Stimulated activated CD4-positive, alpha-beta T cell treated with anti-CD3 and anti-CD28 coated beads, Interleukin-4, amount 100 ng/mL, for 24 hours (primary cell): ENCODE measurements around the gene DNAJC7.

Experiments used
- DNase-seq: peaks from one replicate; pipeline ENCODE4 v3.0.0-alpha.2; 2020

Gene DNAJC7

DNA sequence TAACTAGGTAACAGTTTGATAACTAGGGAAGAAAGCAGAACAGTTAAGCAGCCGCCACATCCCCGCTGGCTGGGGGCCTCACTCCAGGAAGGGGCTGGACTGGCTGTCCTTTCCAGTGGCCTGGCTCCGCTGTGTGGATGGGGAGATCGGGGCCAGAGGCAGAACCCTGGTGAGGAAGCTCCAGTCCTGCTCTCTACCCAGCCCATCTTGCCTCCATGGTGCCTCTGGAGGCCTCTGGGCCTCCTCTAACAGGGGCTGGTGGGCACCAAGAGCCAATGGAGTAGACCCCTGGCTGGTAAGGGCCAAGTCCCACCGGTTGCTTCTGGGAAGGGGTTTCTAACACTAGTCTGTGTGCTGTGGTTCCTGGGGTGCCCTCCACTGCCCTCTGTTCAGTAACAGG, 42.6 kb downstream of the DNAJC7 start:
- no peak for DNase-seq

DNA sequence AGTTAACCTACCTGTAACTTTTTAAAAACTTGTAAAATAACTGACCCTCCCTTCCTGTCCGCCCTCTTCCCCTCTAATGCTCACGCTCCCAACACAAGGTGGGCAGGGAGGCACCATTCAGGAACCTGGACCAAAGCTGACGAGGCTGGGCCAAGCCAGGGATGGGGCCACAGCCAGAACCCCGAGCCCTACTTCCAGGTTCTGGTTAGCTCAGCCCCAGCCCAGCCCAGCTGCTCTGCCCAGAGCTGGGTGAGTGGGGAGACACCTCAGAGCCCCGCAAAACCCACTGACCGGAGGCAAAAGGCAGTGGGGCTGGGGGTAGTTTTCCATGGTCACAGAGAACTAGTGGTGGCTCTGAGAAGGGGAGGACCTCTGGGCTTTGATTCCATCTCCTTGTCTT, 43.2 kb downstream of the DNAJC7 start:
- no peak for DNase-seq

DNA sequence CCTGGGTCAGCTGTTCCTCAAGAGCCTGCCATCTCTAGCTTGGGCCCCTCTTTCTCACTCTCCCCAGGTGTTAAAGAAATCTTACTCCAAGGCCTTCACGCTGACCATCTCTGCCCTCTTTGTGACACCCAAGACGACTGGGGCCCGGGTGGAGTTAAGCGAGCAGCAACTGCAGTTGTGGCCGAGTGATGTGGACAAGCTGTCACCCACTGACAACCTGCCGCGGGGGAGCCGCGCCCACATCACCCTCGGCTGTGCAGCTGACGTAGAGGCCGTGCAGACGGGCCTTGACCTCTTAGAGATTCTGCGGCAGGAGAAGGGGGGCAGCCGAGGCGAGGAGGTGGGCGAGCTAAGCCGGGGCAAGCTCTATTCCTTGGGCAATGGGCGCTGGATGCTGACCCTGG, 43.8 kb downstream of the DNAJC7 start:
- no peak for DNase-seq

DNA sequence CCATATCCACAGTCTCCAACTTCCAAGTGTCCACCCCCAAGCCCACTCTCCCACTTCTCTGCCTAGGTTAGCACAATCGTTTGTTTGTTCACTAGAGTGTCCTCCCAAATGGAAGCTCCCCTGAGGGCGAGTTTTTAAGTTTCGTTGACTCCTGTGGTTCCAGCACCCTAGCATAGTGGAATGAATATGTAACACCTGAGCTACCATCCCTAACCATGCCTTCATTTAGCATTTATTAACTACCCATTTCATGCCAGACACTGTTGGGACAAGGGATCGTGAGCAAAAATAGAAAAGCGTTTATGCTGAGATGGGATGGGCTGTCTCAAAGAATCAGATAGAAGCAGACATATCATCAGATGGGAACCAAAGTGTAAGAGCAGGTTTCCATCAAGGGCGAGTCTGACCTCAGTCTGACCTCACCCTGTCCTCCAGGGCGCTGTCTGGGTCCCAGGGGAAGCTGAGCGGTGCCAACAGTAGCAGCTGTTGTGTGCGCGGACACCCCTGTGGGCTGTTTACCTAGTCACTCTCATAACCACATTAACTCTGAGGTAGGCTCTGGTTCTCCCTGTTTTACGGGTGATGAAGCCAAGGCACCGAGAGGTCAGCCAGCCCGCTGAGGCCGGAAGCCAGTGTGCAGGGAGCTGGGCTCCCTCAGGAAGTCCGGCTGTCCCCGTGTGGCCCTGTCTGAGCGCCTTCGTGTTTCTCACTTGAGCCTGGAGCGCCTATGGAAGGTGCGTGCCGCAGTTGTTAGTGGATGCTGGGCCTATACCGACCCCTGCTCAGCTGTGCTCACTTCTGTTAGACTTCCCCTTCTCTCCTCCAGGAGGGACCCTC, 44.5 kb downstream of the DNAJC7 start:
- DNase-seq = no peak

DNA sequence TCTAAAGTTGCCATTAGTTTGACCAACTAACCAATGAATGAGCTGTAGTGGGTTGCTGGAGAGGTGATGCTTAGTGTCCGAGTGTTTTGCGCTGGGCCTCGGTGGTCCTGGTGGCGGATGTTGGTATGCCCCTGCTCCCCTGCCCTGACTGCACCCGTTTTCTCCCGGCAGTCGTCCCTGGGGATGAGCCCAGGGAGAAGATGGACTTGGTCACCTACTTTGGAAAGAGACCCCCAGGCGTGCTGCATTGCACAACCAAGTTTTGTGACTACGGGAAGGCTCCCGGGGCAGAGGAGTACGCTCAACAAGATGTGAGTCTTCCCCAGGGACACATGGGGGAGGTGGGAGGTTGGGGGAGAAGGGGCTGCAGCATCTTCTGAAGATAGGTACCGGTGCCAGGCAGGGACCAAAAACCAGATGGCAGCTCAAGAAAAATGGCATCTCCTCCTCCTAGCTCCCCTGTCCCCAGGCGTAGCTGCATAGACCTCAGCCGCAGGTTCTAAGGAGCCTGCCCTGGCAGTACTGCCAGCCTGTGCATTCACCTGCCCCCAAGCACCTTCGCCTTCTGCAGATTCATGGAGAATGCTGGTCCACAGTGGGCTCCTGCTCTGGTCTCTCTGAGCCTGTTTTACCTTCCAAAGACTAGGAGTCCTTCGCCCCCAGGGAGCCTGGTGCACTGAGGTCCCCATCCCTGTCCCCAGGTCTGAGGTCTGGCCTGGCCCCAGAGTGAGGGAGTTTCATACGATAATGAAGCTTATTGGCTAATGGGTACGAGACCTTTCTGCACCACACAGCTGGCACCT, 45.3 kb downstream of the DNAJC7 start:
- DNase-seq = no peak

DNA sequence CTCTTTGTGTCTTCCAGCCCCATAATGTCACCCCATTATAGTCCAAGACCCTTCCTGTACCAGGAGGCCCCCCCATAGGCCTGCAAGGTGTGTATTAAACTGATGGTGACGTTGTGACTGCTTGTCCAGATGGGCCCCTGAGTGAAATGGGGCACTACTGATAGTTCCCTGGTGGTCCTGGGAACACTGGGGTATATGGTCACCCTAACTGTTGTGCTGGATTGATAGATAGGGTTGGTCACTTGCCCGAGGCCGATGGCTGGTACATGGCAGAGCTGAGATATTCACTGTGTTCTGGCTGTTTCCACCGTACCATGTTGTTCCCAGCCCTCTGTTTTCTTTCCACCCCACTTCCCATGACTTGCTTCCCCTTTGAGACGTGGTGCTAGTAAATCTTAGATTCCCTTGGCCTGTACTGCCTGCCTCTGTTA, 46.3 kb downstream of the DNAJC7 start:
- no peak for DNase-seq

DNA sequence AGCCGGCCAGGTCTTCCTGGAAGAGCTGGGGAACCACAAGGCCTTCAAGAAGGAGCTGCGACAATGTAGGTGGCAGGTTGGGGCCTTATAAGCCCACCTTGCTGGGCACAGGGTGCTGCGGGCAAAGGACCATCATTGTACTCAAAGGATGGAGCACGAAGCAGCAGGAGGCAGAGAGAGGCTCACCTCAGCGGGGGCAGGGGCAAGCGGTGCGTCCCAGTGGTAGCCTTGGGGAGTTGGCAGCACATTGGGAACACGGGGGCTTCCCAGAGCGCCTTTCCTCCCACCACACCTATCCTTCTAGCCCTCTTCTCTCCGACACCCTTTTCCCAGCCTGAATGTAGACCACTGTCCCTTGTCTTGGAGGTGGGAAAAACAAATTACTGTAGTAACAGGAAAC, 48.6 kb downstream of the DNAJC7 start:
- DNase-seq = no peak

DNA sequence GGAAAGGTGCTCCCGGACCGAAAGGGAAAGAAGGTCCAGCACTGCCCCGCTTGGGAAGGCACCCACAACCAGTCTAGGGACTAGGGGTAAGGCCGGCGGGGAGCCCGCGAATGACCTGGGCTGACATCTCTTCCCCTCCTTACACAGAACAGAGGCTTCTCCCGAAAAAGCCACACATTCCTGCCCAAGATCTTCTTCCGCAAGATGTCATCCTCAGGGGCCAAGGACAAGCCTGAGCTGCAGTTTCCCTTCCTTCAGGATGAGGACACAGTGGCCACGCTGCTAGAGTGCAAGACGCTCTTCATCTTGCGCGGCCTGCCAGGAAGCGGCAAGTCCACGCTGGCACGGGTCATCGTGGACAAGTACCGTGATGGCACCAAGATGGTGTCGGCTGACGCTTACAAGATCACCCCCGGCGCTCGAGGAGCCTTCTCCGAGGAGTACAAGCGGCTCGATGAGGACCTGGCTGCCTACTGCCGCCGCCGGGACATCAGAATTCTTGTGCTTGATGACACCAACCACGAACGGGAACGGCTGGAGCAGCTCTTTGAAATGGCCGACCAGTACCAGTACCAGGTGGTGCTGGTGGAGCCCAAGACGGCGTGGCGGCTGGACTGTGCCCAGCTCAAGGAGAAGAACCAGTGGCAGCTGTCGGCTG, 49.2 kb downstream of the DNAJC7 start:
- DNase-seq = no peak

DNA sequence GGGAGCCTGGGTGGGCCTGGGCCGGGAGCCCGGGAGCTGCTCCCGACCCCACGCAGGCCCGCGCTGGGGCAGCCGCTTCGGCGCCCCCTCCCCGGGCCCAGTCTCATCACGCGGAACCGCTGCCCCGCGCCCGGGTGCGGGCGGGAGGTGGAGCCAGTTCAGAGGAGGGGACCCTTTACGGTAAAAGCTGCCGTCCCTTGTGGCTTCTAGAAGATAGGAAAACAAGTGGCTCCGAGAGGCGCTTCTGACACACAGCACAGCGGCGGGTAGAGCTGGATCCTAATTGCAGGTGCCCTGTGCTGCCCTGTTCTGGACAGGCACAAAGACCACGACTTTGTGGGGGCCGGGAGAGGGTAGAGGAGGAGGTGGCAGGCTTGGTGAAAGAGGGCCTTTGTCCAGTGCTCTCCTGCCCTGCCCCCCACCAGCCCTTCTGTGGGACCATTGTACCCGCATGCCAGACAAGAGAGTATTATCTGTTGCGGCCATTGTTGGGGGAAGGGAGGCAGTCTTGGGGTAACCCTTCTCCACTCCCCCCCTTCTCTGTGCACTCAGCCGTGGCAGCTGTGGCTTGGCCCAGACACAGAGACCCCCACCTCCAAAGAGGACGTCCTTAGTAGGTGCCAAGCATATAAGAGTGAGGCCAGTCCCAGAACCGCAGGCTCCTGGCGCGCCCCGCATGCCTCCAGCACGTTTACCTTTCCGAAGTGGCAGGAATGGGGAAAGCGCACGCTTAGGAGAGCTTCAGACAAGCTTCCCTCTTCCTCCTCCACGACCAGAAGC, 49.9 kb downstream of the DNAJC7 start:
- DNase-seq = peak; percentile 43

DNA sequence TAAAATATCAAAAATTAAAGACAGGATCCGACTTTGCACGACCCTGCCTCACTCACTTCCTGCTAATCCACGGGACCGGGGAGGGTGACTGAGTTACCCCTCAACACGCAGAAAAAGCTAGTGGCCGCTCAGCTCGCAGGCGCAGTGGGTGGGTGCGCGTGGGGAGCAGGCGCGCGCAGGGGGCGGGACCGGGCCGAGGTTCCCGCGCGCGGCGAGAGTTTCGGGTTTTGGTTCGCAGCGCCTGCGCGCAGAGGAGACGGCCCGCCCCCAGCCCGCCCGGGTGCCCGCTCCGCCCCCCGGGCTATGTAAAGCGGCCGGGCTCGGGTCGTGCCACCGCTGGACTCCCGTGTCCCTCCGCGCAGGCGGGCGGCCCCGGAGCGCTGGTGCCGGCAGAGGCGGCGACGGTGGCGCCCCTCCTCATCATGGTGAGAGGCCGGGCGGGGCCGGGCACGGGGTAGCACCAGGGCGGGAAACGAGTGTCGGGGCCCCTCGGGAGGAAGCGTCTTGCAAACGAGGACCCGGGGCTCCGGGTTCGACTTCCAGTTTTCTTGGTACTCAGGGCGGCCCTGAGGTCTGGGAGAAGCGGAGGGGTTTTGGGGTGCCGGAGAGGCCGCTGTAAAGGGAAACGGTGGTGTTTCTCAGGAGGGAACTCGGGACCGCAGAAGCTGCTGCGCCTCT, 50.6 kb downstream of the DNAJC7 start, which contains the start of gene CNP:
TSS of gene CNP (plus strand) at position 333 of the 678 bp plus-strand sequence. CDS start at position 423, 90 bp downstream.
- peak; percentile 90 for DNase-seq

DNA sequence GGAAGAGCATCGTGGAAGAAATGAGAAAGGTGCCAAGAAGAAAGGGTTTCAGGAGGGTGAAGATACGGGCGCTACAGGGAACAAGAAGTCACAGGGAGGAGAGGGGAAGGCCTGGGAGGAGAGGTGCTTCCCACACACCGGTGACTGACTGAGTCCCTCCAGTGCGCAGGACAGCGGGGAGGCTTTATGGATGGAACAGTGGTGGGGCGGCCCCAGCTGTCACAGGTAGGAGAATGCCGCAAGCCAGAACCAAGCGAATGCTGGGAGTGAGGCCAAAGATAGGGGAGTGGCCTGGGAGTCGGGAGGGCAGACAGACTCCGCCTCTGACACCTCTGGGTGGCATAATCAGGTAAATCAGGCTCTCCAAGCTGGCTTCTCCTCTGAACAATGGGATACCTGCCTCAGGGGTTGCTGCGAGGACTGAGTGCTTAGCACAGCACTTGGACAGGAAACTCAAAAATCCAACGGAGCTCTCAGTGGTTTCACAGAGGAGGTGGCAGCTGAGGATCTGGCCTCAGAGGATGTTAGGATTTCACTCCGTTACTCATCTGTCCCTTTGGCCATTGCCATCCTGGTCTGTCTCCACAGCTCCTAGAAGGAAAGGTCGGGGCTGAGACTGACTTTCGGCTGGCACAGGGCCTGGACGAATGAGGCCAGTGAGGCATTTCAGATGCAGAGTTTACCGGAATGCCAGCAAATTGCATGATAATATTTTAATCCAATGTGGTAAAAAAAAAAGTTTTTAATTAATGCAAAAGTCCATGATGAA, 51.4 kb downstream of the DNAJC7 start:
- peak; percentile 76 for DNase-seq

DNA sequence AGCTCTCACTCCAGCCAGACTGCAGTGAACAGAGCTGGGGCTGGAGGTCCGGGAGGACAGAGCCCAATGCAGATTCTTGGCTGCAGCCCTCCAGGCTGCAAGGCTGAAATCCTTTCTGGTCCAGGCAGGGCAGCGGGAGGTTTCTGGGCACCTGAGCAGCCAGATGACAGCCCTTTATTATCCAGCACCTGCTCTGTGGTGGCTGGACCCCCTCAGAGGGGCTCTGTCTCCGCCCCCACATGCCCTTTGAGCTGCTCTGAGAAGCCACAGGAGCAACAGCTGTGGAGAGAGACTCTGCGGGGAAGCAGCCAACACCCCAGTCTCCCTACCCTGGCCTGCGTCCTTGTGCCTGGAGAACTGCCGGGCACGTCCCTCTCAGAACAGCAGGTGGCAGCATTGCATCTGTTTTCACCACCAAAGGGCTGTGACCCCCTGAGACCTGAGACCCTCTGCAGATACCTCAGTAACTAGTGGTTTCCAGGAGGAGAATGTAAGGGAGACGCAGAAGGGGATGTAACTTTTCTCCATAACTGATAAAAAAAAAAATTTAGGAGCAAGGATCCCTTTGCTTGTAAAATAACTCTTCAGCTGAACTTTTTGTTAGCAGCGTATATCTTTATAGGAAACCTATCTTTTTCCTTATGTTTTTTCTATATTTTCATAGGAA, 54.3 kb downstream of the DNAJC7 start:
- DNase-seq = peak; percentile 77

DNA sequence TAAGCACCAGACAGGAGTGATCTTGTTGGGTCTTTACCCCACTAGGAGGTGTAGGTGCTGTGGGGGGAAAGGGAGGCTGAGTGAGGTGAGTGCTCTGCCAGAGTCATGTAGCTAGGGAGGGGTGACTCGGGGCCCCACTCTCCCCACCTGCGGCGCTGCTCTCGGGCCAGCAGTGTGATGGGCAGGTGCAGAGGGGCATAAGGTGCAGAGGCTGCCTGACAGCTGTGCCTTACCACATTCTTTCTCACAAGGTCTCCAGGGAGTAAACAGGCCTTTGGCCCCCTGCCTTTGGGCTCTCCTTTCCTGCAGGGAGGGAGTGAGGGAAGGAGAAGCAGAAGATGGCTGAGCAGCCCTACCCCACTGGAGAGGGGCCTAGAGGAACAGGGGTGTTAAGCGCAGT, 55.1 kb downstream of the DNAJC7 start:
- DNase-seq = no peak

DNA sequence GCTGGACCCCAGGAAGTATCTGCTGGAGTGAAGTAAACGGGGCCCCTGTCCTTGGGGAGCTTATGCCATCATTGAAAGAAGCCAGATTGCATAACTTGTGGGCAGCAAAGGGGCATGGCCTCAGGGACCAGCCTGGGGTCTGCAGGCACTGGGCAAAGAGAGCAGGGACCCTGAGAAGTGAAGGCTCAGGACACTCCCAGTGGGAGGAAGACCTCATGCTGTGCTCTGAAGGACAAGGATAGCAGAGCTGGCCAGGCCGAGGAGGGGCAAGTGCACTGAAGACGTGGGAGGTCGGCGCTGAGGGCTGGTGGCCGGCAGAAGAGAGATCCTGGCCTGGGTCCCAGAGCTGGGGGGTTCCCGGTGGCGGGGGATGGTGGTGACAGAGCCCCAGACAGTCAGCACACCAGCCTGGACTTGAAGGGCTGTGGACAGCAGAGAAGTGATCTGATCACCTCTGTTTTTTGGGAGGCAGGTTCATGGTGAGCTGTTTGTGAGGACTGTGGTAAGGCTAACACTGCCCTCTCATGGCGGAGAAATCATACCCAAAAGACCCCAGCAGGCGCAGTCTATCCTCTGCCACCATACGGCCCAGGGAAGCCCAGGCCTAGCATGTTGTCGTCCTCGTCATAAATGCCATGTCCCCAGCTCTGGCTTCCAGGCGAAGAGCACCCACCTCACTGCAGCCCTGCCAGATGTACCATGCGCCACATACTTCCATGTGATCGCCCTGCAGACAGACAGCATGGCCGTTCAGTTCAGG, 57.7 kb downstream of the DNAJC7 start:
- DNase-seq = no peak

DNA sequence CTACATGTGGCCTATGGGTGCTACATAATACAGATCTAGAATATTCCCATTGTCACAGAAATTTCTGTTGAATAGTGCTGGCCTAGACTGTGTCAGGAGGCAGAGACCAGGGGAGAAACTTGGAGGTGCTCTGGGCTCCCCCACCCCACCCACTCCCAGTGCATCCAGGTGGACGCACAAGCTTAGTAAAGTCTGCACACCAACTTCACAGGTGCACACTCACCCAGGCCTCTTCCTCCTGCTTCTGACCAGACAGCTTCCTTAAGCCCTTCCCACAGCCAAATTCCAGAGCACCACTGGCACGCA, 58.3 kb downstream of the DNAJC7 start:
- DNase-seq = no peak

DNA sequence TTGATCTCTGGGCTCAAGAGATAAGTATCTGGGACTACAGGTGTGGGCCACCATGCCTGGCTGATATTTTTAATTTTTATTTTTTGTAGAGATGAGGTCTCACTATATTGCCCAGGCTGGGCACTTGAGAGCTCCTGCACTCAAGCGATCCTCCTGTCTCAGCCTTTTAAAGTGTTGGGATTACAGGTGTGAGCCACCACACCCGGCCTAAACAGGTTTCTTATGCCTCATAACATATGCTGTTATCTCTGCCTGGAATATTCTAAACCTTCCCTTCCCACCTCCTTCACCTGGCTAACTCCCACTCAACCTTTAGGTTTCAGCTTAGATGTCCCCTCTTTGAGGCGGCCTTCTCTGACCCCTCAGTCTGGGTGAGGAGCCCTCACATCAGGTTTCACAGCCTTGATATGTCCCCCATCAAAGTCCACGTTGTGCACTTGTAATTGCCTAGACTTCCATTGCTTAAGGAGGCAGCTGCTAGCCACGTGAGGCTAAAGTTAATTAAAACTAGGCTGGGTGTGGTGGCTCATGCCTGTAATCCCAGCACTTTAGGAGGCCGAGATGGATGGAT, 59.3 kb downstream of the DNAJC7 start:
- DNase-seq = no peak

DNA sequence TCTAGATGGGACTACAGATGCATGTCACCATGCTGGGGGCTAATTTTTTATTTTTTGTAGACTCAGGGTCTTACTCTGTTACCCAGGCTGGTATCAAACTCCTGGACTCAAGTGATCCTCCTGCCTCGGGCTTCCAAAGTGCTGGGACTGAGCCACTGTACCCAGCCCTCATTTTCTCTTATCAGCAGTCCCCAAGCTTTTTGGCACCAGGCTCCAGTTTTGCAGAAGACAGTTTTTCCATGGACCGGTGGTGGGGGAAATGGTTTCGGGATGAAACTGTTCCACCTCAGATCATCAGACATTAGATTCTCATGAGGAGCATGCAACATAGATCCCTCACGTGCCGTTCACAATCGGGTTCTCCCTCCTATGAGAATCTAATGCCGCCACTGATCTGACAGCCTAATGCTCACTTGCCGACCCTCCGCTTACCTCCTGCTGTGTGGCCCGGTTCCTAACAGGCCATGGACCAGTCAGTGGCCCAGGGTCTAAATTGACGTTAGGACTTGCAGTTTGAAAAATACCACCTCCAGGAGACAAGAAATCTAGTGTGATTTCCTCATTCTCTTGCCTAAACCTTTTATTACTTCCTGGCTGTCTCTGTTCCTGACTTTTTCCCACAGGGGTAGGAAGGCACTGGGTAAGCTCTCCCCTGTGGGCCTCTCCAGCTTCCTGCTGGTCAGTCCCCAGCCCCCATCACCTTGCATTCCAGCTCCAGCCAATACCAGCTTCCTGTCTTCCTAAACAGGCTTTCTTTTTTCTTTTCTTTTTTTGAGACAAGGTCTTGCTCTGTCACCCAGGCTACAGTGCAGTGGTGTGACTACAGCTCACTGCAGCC, 60.0 kb downstream of the DNAJC7 start:
- DNase-seq = no peak

DNA sequence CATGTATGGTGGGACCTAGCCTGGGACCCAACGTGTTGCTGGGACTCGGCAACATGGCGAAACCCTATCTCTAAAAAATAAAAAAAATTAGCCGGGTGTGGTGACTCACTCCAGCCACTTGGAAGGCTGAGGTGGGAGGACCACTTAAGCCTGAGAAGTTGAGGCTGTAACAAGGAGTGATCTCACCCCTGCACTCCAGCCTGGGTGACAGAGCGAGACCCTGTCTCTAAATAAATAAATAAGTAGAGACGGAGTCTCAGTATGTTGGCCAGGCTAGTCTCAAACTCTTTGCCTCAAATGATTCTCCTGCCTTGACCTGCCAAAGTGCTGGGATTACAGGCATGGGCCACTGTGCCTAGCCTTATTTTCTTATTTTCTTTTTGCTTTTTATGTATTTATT, 60.7 kb downstream of the DNAJC7 start:
- DNase-seq = no peak
